T-helper 2 cell treated with Interferon-gamma antibody and Interleukin-4, amounts not matched to agents 5 μg/mL and 100 μg/mL, for 36 hours (primary cell): ENCODE measurements around the gene MALRD1.

ENCODE experiments used
- DNase-seq: peaks from one replicate; pipeline ENCODE4 v3.0.0; 2021; ENCODE audit warnings: low spot score
- H3K27ac Mint-ChIP-seq: one replicate; pipeline ENCODE4 v1.8.0; 2021; ENCODE audit warnings: mild to moderate bottlenecking, mixed read lengths
- H3K27me3 Mint-ChIP-seq: one replicate; pipeline ENCODE4 v1.8.0; 2021; ENCODE audit warnings: low read depth, mixed read lengths
- H3K36me3 Mint-ChIP-seq: one replicate; pipeline ENCODE4 v1.8.0; 2021; ENCODE audit warnings: low read depth, mixed read lengths
- H3K4me1 Mint-ChIP-seq: one replicate; pipeline ENCODE4 v1.8.0; 2021; ENCODE audit warnings: low read depth, mixed read lengths
- H3K4me3 Mint-ChIP-seq: one replicate; pipeline ENCODE4 v1.8.0; 2022; ENCODE audit warnings: mild to moderate bottlenecking, moderate library complexity, mixed read lengths
- H3K9me3 Mint-ChIP-seq: one replicate; pipeline ENCODE4 v1.8.0; 2021; ENCODE audit warnings: mixed read lengths

The MALRD1 gene

GRCh38 chr10:19209319-19209718 lies 160.7 kb downstream of the MALRD1 start:
- H3K36me3 Mint-ChIP-seq, result no peaks in the 10 kb centered on the region
- no peak overlapping the region for H3K27ac Mint-ChIP-seq
- H3K27me3 Mint-ChIP-seq, result no peaks in the 10 kb centered on the region
- no peak overlapping the region for H3K4me3 Mint-ChIP-seq
- no peaks in the 10 kb centered on the region for H3K4me1 Mint-ChIP-seq
- DNase-seq, result no peak
- peaks cover 38% of the 10 kb centered on the region for H3K9me3 Mint-ChIP-seq

- no peak for DNase-seq
- H3K9me3 Mint-ChIP-seq, result peaks cover 39% of the 10 kb centered on the region
- no peaks in the 10 kb centered on the region for H3K4me1 Mint-ChIP-seq
- H3K36me3 Mint-ChIP-seq, result no peaks in the 10 kb centered on the region
- no peak overlapping the region for H3K27ac Mint-ChIP-seq
- no peak overlapping the region for H3K4me3 Mint-ChIP-seq
- H3K27me3 Mint-ChIP-seq, result no peaks in the 10 kb centered on the region
Observed at GRCh38 chr10:19212590-19212989, 164.0 kb downstream of the MALRD1 start.

- DNase-seq, result no peak
- no peaks in the 10 kb centered on the region for H3K27me3 Mint-ChIP-seq
- H3K36me3 Mint-ChIP-seq, result no peaks in the 10 kb centered on the region
- H3K4me3 Mint-ChIP-seq, result no peak overlapping the region
- no peak overlapping the region for H3K27ac Mint-ChIP-seq
- peaks cover 42% of the 10 kb centered on the region for H3K9me3 Mint-ChIP-seq
- H3K4me1 Mint-ChIP-seq, result no peaks in the 10 kb centered on the region
Observed at GRCh38 chr10:19221216-19221615, 172.6 kb downstream of the MALRD1 start.

- no peaks in the 10 kb centered on the region for H3K36me3 Mint-ChIP-seq
- H3K27ac Mint-ChIP-seq, result no peak overlapping the region
- H3K27me3 Mint-ChIP-seq, result no peaks in the 10 kb centered on the region
- H3K9me3 Mint-ChIP-seq, result peaks cover 30% of the 10 kb centered on the region
- H3K4me1 Mint-ChIP-seq, result no peaks in the 10 kb centered on the region
- no peak for DNase-seq
- no peak overlapping the region for H3K4me3 Mint-ChIP-seq
Observed at GRCh38 chr10:19226025-19226424, 177.4 kb downstream of the MALRD1 start.

- no peak for DNase-seq
- Mint-ChIP-seq H3K4me1 (no peaks in the 10 kb centered on the region), H3K36me3 (no peaks in the 10 kb centered on the region), H3K4me3 (no peak overlapping the region), H3K27me3 (no peaks in the 10 kb centered on the region), H3K27ac (no peak overlapping the region), H3K9me3 (peaks cover 22% of the 10 kb centered on the region)
Observed at GRCh38 chr10:19231034-19231433, 182.4 kb downstream of the MALRD1 start.

GRCh38 chr10:19245889-19246752 lies 197.5 kb downstream of the MALRD1 start:
- Mint-ChIP-seq H3K36me3 (no peaks in the 10 kb centered on the region), H3K4me3 (no peak overlapping the region), H3K27ac (no peak overlapping the region), H3K27me3 (no peaks in the 10 kb centered on the region), H3K4me1 (no peaks in the 10 kb centered on the region), H3K9me3 (peaks cover 19% of the 10 kb centered on the region)
- DNase-seq, result no peak

- no peak for DNase-seq
- Mint-ChIP-seq H3K4me1 (no peaks in the 10 kb centered on the region), H3K36me3 (no peaks in the 10 kb centered on the region), H3K4me3 (no peak overlapping the region), H3K27ac (no peak overlapping the region), H3K27me3 (no peaks in the 10 kb centered on the region), H3K9me3 (peaks cover 25% of the 10 kb centered on the region)
Observed at GRCh38 chr10:19247843-19248242, 199.2 kb downstream of the MALRD1 start.

GRCh38 chr10:19250546-19250945 lies 201.9 kb downstream of the MALRD1 start:
- Mint-ChIP-seq H3K27ac (no peak overlapping the region), H3K9me3 (peaks cover 38% of the 10 kb centered on the region), H3K4me1 (no peaks in the 10 kb centered on the region), H3K27me3 (no peaks in the 10 kb centered on the region), H3K4me3 (no peak overlapping the region), H3K36me3 (no peaks in the 10 kb centered on the region)
- no peak for DNase-seq

- Mint-ChIP-seq H3K4me1 (no peaks in the 10 kb centered on the region), H3K9me3 (peaks cover 43% of the 10 kb centered on the region), H3K27ac (no peak overlapping the region), H3K27me3 (no peaks in the 10 kb centered on the region), H3K36me3 (no peaks in the 10 kb centered on the region), H3K4me3 (no peak overlapping the region)
- no peak for DNase-seq
Observed at GRCh38 chr10:19252531-19252930, 203.9 kb downstream of the MALRD1 start.

- no peaks in the 10 kb centered on the region for H3K27me3 Mint-ChIP-seq
- DNase-seq, result no peak
- H3K36me3 Mint-ChIP-seq, result no peaks in the 10 kb centered on the region
- H3K9me3 Mint-ChIP-seq, result peaks cover 36% of the 10 kb centered on the region
- H3K4me1 Mint-ChIP-seq, result no peaks in the 10 kb centered on the region
- no peak overlapping the region for H3K27ac Mint-ChIP-seq
- no peak overlapping the region for H3K4me3 Mint-ChIP-seq
Observed at GRCh38 chr10:19256331-19256730, 207.7 kb downstream of the MALRD1 start.

- H3K4me1 Mint-ChIP-seq, result no peaks in the 10 kb centered on the region
- peaks cover 30% of the 10 kb centered on the region for H3K9me3 Mint-ChIP-seq
- no peak overlapping the region for H3K27ac Mint-ChIP-seq
- no peaks in the 10 kb centered on the region for H3K27me3 Mint-ChIP-seq
- no peak overlapping the region for H3K4me3 Mint-ChIP-seq
- no peak for DNase-seq
- H3K36me3 Mint-ChIP-seq, result peaks cover 2% of the 10 kb centered on the region
Observed at GRCh38 chr10:19263262-19263661, 214.7 kb downstream of the MALRD1 start.

GRCh38 chr10:19283285-19283684 lies 234.7 kb downstream of the MALRD1 start:
- H3K27ac Mint-ChIP-seq, result no peak overlapping the region
- H3K4me1 Mint-ChIP-seq, result no peaks in the 10 kb centered on the region
- no peaks in the 10 kb centered on the region for H3K36me3 Mint-ChIP-seq
- H3K9me3 Mint-ChIP-seq, result peaks cover 26% of the 10 kb centered on the region
- H3K4me3 Mint-ChIP-seq, result no peak overlapping the region
- DNase-seq, result no peak
- H3K27me3 Mint-ChIP-seq, result no peaks in the 10 kb centered on the region

- peaks cover 26% of the 10 kb centered on the region for H3K9me3 Mint-ChIP-seq
- H3K36me3 Mint-ChIP-seq, result no peaks in the 10 kb centered on the region
- H3K4me3 Mint-ChIP-seq, result no peak overlapping the region
- H3K4me1 Mint-ChIP-seq, result no peaks in the 10 kb centered on the region
- no peak for DNase-seq
- no peaks in the 10 kb centered on the region for H3K27me3 Mint-ChIP-seq
- H3K27ac Mint-ChIP-seq, result no peak overlapping the region
Observed at GRCh38 chr10:19283786-19284185, 235.2 kb downstream of the MALRD1 start.

- Mint-ChIP-seq H3K4me1 (no peaks in the 10 kb centered on the region), H3K36me3 (no peaks in the 10 kb centered on the region), H3K4me3 (no peak overlapping the region), H3K27ac (no peak overlapping the region), H3K27me3 (no peaks in the 10 kb centered on the region), H3K9me3 (peaks cover 15% of the 10 kb centered on the region)
- no peak for DNase-seq
Observed at GRCh38 chr10:19290770-19291169, 242.2 kb downstream of the MALRD1 start.

- DNase-seq, result no peak
- Mint-ChIP-seq H3K27ac (no peak overlapping the region), H3K27me3 (no peaks in the 10 kb centered on the region), H3K36me3 (no peaks in the 10 kb centered on the region), H3K9me3 (no peaks in the 10 kb centered on the region), H3K4me1 (no peaks in the 10 kb centered on the region), H3K4me3 (no peak overlapping the region)
Observed at GRCh38 chr10:19294233-19294632, 245.6 kb downstream of the MALRD1 start.
